NT2/D1 (cell line): Measurements from ENCODE around the gene TFCP2L1.

Source experiments
- YY1 ChIP-seq: IDR thresholded peaks from 2 replicates; pipeline ENCODE4 v1.6.1; 2011; ENCODE audit not compliant: insufficient read length, insufficient read depth
- ZNF274 ChIP-seq: IDR thresholded peaks from 2 replicates; pipeline ENCODE4 v1.6.1; 2011; ENCODE audit warnings: mild to moderate bottlenecking, low read depth, low read length

- no peak for TF ChIP-seq YY1
- no peak for TF ChIP-seq ZNF274
Measured at GRCh38 chr2:121189661-121190381, 95.2 kb downstream of the TFCP2L1 start.
